ENCODE data around the gene DRAXIN.

The DRAXIN gene

DNA sequence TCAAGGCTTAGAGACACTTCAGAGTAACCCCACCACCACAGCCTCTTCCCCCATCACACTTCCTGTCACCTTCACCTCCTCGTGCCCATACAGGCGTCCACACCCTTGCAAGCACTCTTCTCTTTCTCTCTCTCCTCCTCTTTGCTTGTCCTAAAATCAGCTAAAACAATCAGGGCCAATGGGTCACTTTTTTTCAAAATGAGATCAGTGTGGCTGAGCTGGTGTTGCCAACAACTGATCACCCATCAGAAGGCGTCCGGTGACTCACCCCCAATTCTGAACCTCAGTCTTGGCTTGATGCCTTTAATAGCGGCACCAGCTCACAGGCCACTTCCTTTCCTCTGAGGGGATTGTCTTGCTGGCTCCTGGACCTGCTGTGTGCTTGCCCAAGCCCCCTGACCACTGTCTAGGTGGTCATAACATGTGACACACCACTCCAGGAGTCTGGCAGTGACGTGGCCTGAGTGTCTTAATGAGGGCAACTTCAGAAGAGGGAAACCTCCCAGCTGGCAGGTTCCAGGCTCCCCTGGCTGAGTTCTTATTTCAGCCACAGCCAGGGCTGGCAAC lies 1.6 kb downstream of the DRAXIN start:
- no peak for TF ChIP-seq TEAD4 (IDR thresholded peaks at IDR 0.05)
- peak; percentile 42 for TF ChIP-seq NFIC (IDR thresholded peaks at IDR 0.05)

DNA sequence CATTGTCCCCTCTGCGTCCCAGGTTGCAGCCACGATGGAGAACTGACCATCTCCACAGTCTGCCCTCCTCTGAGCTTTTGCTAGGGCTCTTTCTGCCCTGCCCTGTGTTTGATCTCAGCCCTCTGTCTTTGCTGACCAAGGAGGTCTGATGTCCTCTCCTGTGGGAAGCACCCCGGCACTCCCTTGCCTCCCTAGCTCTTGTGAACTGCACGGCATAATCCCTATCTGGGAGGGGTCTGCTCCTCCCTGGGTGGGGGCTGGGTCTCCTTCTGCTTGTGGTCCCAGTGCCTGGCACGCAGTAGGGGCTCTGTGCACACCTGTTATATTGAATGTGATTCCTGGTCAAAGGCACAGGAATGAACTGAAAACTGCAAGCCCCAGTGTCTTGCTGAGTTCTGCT lies 2.4 kb downstream of the DRAXIN start:
- TF ChIP-seq FOXM1 (IDR thresholded peaks at IDR 0.05; ENCODE audit: borderline replicate concordance, low read depth) (no peak), EGR1 (IDR thresholded peaks at IDR 0.05) (no peak), EP300 (IDR thresholded peaks at IDR 0.05; ENCODE audit: borderline replicate concordance) (no peak), RAD21 (IDR thresholded peaks at IDR 0.05; ENCODE audit: low read depth) (no peak), TCF12 (IDR thresholded peaks at IDR 0.05; ENCODE audit: low read depth) (no peak), TAF1 (IDR thresholded peaks at IDR 0.05; ENCODE audit: low read depth) (no peak), ZBTB7A (IDR thresholded peaks at IDR 0.05; ENCODE audit: low read depth) (no peak), CREB1 (IDR thresholded peaks at IDR 0.05; ENCODE audit: low read depth) (no peak), CEBPB (IDR thresholded peaks at IDR 0.05) (no peak), YY1 (IDR thresholded peaks at IDR 0.05; ENCODE audit: low read depth) (no peak), NFIC (IDR thresholded peaks at IDR 0.05) (no peak)
- TF ChIP-seq, protein P1, sequence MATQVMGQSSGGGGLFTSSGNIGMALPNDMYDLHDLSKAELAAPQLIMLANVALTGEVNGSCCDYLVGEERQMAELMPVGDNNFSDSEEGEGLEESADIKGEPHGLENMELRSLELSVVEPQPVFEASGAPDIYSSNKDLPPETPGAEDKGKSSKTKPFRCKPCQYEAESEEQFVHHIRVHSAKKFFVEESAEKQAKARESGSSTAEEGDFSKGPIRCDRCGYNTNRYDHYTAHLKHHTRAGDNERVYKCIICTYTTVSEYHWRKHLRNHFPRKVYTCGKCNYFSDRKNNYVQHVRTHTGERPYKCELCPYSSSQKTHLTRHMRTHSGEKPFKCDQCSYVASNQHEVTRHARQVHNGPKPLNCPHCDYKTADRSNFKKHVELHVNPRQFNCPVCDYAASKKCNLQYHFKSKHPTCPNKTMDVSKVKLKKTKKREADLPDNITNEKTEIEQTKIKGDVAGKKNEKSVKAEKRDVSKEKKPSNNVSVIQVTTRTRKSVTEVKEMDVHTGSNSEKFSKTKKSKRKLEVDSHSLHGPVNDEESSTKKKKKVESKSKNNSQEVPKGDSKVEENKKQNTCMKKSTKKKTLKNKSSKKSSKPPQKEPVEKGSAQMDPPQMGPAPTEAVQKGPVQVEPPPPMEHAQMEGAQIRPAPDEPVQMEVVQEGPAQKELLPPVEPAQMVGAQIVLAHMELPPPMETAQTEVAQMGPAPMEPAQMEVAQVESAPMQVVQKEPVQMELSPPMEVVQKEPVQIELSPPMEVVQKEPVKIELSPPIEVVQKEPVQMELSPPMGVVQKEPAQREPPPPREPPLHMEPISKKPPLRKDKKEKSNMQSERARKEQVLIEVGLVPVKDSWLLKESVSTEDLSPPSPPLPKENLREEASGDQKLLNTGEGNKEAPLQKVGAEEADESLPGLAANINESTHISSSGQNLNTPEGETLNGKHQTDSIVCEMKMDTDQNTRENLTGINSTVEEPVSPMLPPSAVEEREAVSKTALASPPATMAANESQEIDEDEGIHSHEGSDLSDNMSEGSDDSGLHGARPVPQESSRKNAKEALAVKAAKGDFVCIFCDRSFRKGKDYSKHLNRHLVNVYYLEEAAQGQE (IDR thresholded peaks at IDR 0.05; ENCODE audit: low read depth) = no peak
- TF ChIP-seq, protein P2, sequence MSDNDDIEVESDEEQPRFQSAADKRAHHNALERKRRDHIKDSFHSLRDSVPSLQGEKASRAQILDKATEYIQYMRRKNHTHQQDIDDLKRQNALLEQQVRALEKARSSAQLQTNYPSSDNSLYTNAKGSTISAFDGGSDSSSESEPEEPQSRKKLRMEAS (IDR thresholded peaks at IDR 0.05) = no peak
- TF ChIP-seq, protein P3, sequence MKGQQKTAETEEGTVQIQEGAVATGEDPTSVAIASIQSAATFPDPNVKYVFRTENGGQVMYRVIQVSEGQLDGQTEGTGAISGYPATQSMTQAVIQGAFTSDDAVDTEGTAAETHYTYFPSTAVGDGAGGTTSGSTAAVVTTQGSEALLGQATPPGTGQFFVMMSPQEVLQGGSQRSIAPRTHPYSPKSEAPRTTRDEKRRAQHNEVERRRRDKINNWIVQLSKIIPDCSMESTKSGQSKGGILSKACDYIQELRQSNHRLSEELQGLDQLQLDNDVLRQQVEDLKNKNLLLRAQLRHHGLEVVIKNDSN (IDR thresholded peaks at IDR 0.05) = no peak

DNA sequence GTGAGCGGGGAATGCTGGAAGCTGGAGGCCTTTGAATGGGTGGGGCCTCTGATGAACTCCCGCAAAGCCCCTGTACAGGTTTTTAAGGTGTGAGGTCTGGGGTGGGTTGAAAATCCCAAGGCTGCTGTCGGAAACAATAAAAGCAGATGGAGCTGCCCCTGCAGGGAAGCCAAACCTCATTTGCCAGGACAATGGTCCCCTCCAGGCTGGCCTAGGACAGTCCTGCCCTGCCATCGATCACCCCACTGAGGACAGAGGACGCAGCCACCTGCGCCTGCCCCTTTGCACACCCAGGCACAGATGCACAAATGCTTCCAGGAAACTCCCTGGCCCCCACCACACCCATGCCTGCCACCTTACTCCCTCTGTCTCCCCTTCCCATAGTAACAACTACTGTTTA lies 4.4 kb downstream of the DRAXIN start:
- TF ChIP-seq, protein P1 (IDR thresholded peaks at IDR 0.05; ENCODE audit: low read depth) = no peak
- TF ChIP-seq TCF12 (IDR thresholded peaks at IDR 0.05; ENCODE audit: low read depth) (no peak), TEAD4 (IDR thresholded peaks at IDR 0.05) (no peak), YY1 (IDR thresholded peaks at IDR 0.05; ENCODE audit: low read depth) (no peak), FOXM1 (IDR thresholded peaks at IDR 0.05; ENCODE audit: borderline replicate concordance, low read depth) (no peak), ZBTB7A (IDR thresholded peaks at IDR 0.05; ENCODE audit: low read depth) (no peak), CEBPB (IDR thresholded peaks at IDR 0.05) (no peak), NFIC (IDR thresholded peaks at IDR 0.05) (no peak), TAF1 (IDR thresholded peaks at IDR 0.05; ENCODE audit: low read depth) (no peak), RAD21 (IDR thresholded peaks at IDR 0.05; ENCODE audit: low read depth) (no peak)
- TF ChIP-seq, protein P2 (IDR thresholded peaks at IDR 0.05) = no peak
- TF ChIP-seq, protein P3 (IDR thresholded peaks at IDR 0.05) = no peak

DNA sequence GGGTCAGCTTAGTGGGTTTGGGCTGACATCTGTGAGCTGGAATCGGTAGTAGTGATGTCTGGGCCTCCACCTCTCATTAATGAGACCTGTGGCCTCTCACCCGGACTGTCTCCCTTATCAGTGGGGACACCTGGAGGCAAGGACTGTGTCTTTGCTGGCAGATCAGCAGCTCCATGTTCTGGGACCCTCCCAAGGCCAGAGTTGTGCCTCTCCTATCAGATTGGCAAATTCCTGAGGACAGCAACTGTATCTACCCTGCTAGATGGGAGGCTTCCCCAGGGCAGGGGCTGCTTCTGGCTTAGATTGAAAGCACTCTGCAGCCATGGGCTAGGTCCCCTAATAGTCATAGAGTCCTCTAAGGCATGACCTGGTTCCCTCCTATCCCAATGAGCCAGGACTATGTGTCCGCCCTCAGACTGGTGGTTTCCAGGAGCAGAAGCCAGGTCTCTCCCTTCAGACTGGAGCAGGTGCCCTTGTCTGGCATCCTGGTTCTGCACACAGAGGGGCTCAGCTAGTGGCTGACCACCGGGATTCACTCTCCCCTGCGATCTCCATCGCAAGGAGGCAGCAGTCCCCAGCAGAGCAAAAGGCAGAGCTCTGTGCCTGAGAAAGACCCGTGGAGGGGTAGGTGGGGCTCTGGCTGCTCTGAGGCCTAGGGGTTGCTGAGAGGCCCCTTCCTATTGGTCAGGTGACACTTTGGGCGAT lies 5.8 kb downstream of the DRAXIN start:
- TF ChIP-seq EP300 (IDR thresholded peaks at IDR 0.05; ENCODE audit: borderline replicate concordance) (no peak), EGR1 (IDR thresholded peaks at IDR 0.05) (no peak), RAD21 (IDR thresholded peaks at IDR 0.05; ENCODE audit: low read depth) (no peak), CEBPB (IDR thresholded peaks at IDR 0.05) (no peak)
- TF ChIP-seq, protein P1 (IDR thresholded peaks at IDR 0.05; ENCODE audit: low read depth) = no peak
- TF ChIP-seq, protein P2 (IDR thresholded peaks at IDR 0.05) = no peak
- TF ChIP-seq, protein P3 (IDR thresholded peaks at IDR 0.05) = no peak

All from Ishikawa (cell line).